ENCODE results near the gene PRND.

Gene PRND

DNA sequence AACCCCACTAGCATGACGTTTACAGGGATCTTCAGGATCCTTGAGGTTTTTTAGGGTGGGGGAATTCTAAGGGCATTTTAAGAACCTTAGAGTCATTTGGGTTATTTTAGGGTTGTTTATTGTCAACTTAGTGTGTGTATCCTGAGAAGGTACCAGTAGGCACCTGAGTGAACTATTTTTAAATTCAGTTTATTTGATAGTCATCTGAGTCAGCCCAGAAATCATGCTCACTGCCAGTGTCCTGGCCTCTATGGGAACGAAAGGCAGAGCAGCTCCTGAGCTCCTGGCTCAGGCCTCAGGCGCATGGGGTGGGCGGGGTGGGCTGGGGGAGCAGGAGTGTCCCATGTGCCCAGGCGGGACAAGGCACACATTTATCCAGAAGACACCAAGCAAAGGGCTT, 52.0 kb downstream of the PRND start:
- Histone ChIP-seq H3K27me3 (ENCODE audit: insufficient read depth, poor library complexity, severe bottlenecking) (no peaks in the 10 kb centered on the region), H3K36me3 (ENCODE audit: low read depth) (no peaks in the 10 kb centered on the region), H3K9me3 (ENCODE audit: severe bottlenecking) (no peaks in the 10 kb centered on the region), H3K27ac (ENCODE audit: poor library complexity, severe bottlenecking) (no peak overlapping the region), H3K4me1 (ENCODE audit: insufficient read depth, poor library complexity, severe bottlenecking) (no peaks in the 10 kb centered on the region), H3K4me3 (ENCODE audit: severe bottlenecking) (no peak overlapping the region)
- TF ChIP-seq CTCF (IDR thresholded peaks at IDR 0.05; ENCODE audit: poor library complexity, severe bottlenecking), result no peak
- DNase-seq (ENCODE audit: low spot score) (no peak), ATAC-seq (ENCODE audit: low read depth) (no peak)

DNA sequence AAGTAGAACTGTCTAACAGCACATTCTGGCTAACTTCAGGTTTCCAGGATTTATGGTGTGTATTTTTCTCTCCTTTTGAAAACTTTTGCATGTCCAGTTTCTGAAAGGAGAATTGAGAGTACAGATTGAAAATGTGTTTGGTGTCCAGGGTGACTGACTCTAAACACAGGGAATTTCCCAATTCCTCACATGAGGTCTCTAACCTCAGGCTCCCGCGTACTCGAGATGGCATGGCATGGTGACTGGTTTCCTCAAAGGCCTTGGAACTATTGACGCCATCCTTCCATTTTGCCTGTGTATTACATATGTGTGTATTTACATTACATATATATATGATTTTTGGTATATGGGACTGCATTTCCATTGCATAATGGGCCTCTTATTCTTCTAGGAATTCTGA, 52.5 kb downstream of the PRND start:
- H3K9me3 ChIP-seq (ENCODE audit: severe bottlenecking), result no peaks in the 10 kb centered on the region
- ATAC-seq (ENCODE audit: low read depth) (no peak), DNase-seq (ENCODE audit: low spot score) (no peak)
- H3K4me3 ChIP-seq (ENCODE audit: severe bottlenecking), result no peak overlapping the region
- no peaks in the 10 kb centered on the region for H3K36me3 ChIP-seq (ENCODE audit: low read depth)
- no peak for TF ChIP-seq CTCF (IDR thresholded peaks at IDR 0.05; ENCODE audit: poor library complexity, severe bottlenecking)
- no peak overlapping the region for H3K27ac ChIP-seq (ENCODE audit: poor library complexity, severe bottlenecking)
- no peaks in the 10 kb centered on the region for H3K4me1 ChIP-seq (ENCODE audit: insufficient read depth, poor library complexity, severe bottlenecking)
- H3K27me3 ChIP-seq (ENCODE audit: insufficient read depth, poor library complexity, severe bottlenecking), result no peaks in the 10 kb centered on the region

GRCh38 chr20:4775322-4776078, 53.8 kb downstream of the PRND start:
- no peak for ATAC-seq (ENCODE audit: low read depth)
- Histone ChIP-seq H3K36me3 (ENCODE audit: low read depth) (no peaks in the 10 kb centered on the region), H3K4me3 (ENCODE audit: severe bottlenecking) (no peak overlapping the region), H3K9me3 (ENCODE audit: severe bottlenecking) (no peaks in the 10 kb centered on the region), H3K27ac (ENCODE audit: poor library complexity, severe bottlenecking) (no peak overlapping the region), H3K27me3 (ENCODE audit: insufficient read depth, poor library complexity, severe bottlenecking) (no peaks in the 10 kb centered on the region), H3K4me1 (ENCODE audit: insufficient read depth, poor library complexity, severe bottlenecking) (no peaks in the 10 kb centered on the region)
- no peak for TF ChIP-seq CTCF (IDR thresholded peaks at IDR 0.05; ENCODE audit: poor library complexity, severe bottlenecking)
- no peak for DNase-seq (ENCODE audit: low spot score)

GRCh38 chr20:4776079-4776630, 54.4 kb downstream of the PRND start:
- Histone ChIP-seq H3K4me1 (ENCODE audit: insufficient read depth, poor library complexity, severe bottlenecking) (no peaks in the 10 kb centered on the region), H3K4me3 (ENCODE audit: severe bottlenecking) (no peak overlapping the region), H3K36me3 (ENCODE audit: low read depth) (no peaks in the 10 kb centered on the region), H3K27ac (ENCODE audit: poor library complexity, severe bottlenecking) (no peak overlapping the region), H3K27me3 (ENCODE audit: insufficient read depth, poor library complexity, severe bottlenecking) (no peaks in the 10 kb centered on the region), H3K9me3 (ENCODE audit: severe bottlenecking) (no peaks in the 10 kb centered on the region)
- ATAC-seq (ENCODE audit: low read depth) (no peak), DNase-seq (ENCODE audit: low spot score) (no peak)
- no peak for TF ChIP-seq CTCF (IDR thresholded peaks at IDR 0.05; ENCODE audit: poor library complexity, severe bottlenecking)
